WTC11 (cell line): ENCODE data around the gene CYB561D1. TPM values are rescaled to one million over a fixed set of nuclear protein-coding genes. Genes with fewer than 3 reads are reported as not detected.

ENCODE experiments used
- ATAC-seq: fragments of 200-7000 bp; cut with Tn5 transposase; 2 replicates; pipeline ENCODE4 v1.10.0; 2021; ENCODE audit warnings: mild to moderate bottlenecking, moderate library complexity
- CTCF ChIA-PET: fragments of 300-600 bp; sonication (Branson Sonifier 250); formaldehyde crosslinking; loops from one replicate; lab custom pipeline; 2021; ENCODE audit warnings: antibody characterized with exemption; lab: Charles Lee
- POLR2A ChIA-PET: fragments of 350-600 bp; sonication (Branson Sonifier 250); formaldehyde crosslinking; loops from one replicate; lab custom pipeline; 2021; ENCODE audit warnings: antibody characterized with exemption; lab: Charles Lee
- DNase-seq: peaks from one replicate; pipeline ENCODE4 v3.0.0; 2021; ENCODE audit warnings: low spot score
- H3K27ac Mint-ChIP-seq: 2 replicates; pipeline ENCODE4 v1.8.0; 2021; ENCODE audit warnings: mixed read lengths
- H3K27me3 Mint-ChIP-seq: 2 replicates; pipeline ENCODE4 v1.8.0; 2021; ENCODE audit warnings: low read depth, mild to moderate bottlenecking, moderate library complexity, mixed read lengths
- H3K36me3 Mint-ChIP-seq: 2 replicates; pipeline ENCODE4 v1.8.0; 2021; ENCODE audit warnings: mixed read lengths
- H3K4me1 Mint-ChIP-seq: 2 replicates; pipeline ENCODE4 v1.8.0; 2022; ENCODE audit warnings: mixed read lengths
- H3K4me3 Mint-ChIP-seq: 2 replicates; pipeline ENCODE4 v1.8.0; 2021; ENCODE audit warnings: mild to moderate bottlenecking, moderate library complexity, mixed read lengths
- H3K9me3 Mint-ChIP-seq: 2 replicates; pipeline ENCODE4 v1.8.0; 2021; ENCODE audit warnings: mixed read lengths
- CREM ChIP-seq: sonication (generic); formaldehyde crosslinking; IDR thresholded peaks from 2 replicates; pipeline ENCODE4 v1.8.1; 2022; ENCODE audit warnings: mild to moderate bottlenecking, missing genetic modification reagents, moderate library complexity
- ELF4 ChIP-seq: sonication (generic); formaldehyde crosslinking; IDR thresholded peaks from 2 replicates; pipeline ENCODE4 v1.8.1; 2022; ENCODE audit warnings: low read depth, mild to moderate bottlenecking, moderate library complexity, missing genetic modification reagents
- FOXJ3 ChIP-seq: sonication (generic); formaldehyde crosslinking; IDR thresholded peaks from 2 replicates; pipeline ENCODE4 v1.9.0; 2021; ENCODE audit warnings: missing genetic modification reagents, mild to moderate bottlenecking, borderline replicate concordance
- FOXK1 ChIP-seq: sonication (generic); formaldehyde crosslinking; IDR thresholded peaks from 2 replicates; pipeline ENCODE4 v1.8.0; 2022; ENCODE audit warnings: mild to moderate bottlenecking, moderate library complexity, missing genetic modification reagents
- GABPB1 ChIP-seq: sonication (generic); formaldehyde crosslinking; IDR thresholded peaks from 2 replicates; pipeline ENCODE4 v1.8.1; 2023; ENCODE audit warnings: mild to moderate bottlenecking, missing genetic modification reagents
- GTF2I ChIP-seq: fragments of 250-450 bp; sonication (Bioruptor Pico); conservative IDR thresholded peaks from 2 replicates; pipeline ENCODE4 v1.4.0; 2021; ENCODE audit warnings: mild to moderate bottlenecking
- HMGA2 ChIP-seq: fragments of 250-450 bp; sonication (Bioruptor Pico); IDR thresholded peaks from 2 replicates; pipeline ENCODE4 v1.4.0; 2021; ENCODE audit warnings: mild to moderate bottlenecking, moderate library complexity
- KAT7 ChIP-seq: sonication (generic); formaldehyde crosslinking; IDR thresholded peaks from 2 replicates; pipeline ENCODE4 v1.8.1; 2023; ENCODE audit warnings: missing genetic modification reagents, mild to moderate bottlenecking, borderline replicate concordance
- NR2C2 ChIP-seq: sonication (generic); formaldehyde crosslinking; IDR thresholded peaks from 2 replicates; pipeline ENCODE4 v1.8.0; 2022; ENCODE audit warnings: mild to moderate bottlenecking, missing genetic modification reagents
- NR3C1 ChIP-seq: sonication (generic); formaldehyde crosslinking; conservative IDR thresholded peaks from 2 replicates; pipeline ENCODE4 v1.8.1; 2023; ENCODE audit warnings: low read depth, mild to moderate bottlenecking, missing genetic modification reagents
- PRRX2 ChIP-seq: fragments of 250-450 bp; sonication (Bioruptor Pico); IDR thresholded peaks from 2 replicates; pipeline ENCODE4 v1.8.0; 2021; ENCODE audit warnings: mild to moderate bottlenecking
- SMAD4 ChIP-seq: sonication (generic); formaldehyde crosslinking; IDR thresholded peaks from 2 replicates; pipeline ENCODE4 v1.8.0; 2022; ENCODE audit warnings: mild to moderate bottlenecking, missing genetic modification reagents
- TCF7 ChIP-seq: sonication (generic); formaldehyde crosslinking; IDR thresholded peaks from 2 replicates; pipeline ENCODE4 v1.8.0; 2022; ENCODE audit warnings: mild to moderate bottlenecking, low read depth, missing genetic modification reagents, moderate library complexity
- ZNF219 ChIP-seq: sonication (generic); formaldehyde crosslinking; IDR thresholded peaks from 2 replicates; pipeline ENCODE4 v1.8.0; 2023; ENCODE audit warnings: missing genetic modification reagents, mild to moderate bottlenecking, borderline replicate concordance
- ZNF263 ChIP-seq: sonication (generic); formaldehyde crosslinking; IDR thresholded peaks from 2 replicates; pipeline ENCODE4 v1.8.1; 2022; ENCODE audit warnings: low read depth, mild to moderate bottlenecking, moderate library complexity, missing genetic modification reagents
- ZNF416 ChIP-seq: fragments of 250-450 bp; sonication (Bioruptor Pico); IDR thresholded peaks from 2 replicates; pipeline ENCODE4 v1.9.0; 2021; ENCODE audit warnings: mild to moderate bottlenecking, inconsistent platforms
- ZNF423 ChIP-seq: fragments of 250-450 bp; sonication (Bioruptor Pico); IDR thresholded peaks from 2 replicates; pipeline ENCODE4 v2.1.2; 2022; ENCODE audit warnings: mild to moderate bottlenecking, moderate library complexity
- total RNA-seq: library from RNA; stranded (reverse); gene quantifications from 3 replicates; pipeline ENCODE4 v1.2.3, GENCODE V29; 2021
- TF ChIP-seq, protein P1 (sequence below): fragments of 200-600 bp; IDR thresholded peaks from 2 replicates; pipeline ENCODE4 v1.8.0; 2022; ENCODE audit warnings: antibody characterized with exemption
- TF ChIP-seq, protein P2 (sequence below): sonication (generic); formaldehyde crosslinking; IDR thresholded peaks from 2 replicates; pipeline ENCODE4 v1.8.1; 2022; ENCODE audit warnings: missing genetic modification reagents, borderline replicate concordance
- TF ChIP-seq, protein P3 (sequence below): sonication (generic); formaldehyde crosslinking; IDR thresholded peaks from 2 replicates; pipeline ENCODE4 v1.8.1; 2022; ENCODE audit warnings: low read depth, missing genetic modification reagents, borderline replicate concordance
- TF ChIP-seq, protein P4 (sequence below): sonication (generic); formaldehyde crosslinking; IDR thresholded peaks from 2 replicates; pipeline ENCODE4 v1.8.0; 2023; ENCODE audit warnings: missing genetic modification reagents
- TF ChIP-seq, protein P5 (sequence below): sonication (generic); formaldehyde crosslinking; IDR thresholded peaks from 2 replicates; pipeline ENCODE4 v1.8.0; 2022; ENCODE audit warnings: mild to moderate bottlenecking, missing genetic modification reagents
- TF ChIP-seq, protein P6 (sequence below): fragments of 250-450 bp; sonication (Bioruptor Pico); IDR thresholded peaks from 2 replicates; pipeline ENCODE4 v1.9.0; 2021; ENCODE audit warnings: mild to moderate bottlenecking
- TF ChIP-seq, protein P7 (sequence below): sonication (generic); formaldehyde crosslinking; IDR thresholded peaks from 2 replicates; pipeline ENCODE4 v1.8.1; 2023; ENCODE audit warnings: mild to moderate bottlenecking, missing genetic modification reagents, moderate library complexity

CYB561D1 gene
- total RNA-seq, 1 experiment from 2014 or later = 6.7 TPM

DNA sequence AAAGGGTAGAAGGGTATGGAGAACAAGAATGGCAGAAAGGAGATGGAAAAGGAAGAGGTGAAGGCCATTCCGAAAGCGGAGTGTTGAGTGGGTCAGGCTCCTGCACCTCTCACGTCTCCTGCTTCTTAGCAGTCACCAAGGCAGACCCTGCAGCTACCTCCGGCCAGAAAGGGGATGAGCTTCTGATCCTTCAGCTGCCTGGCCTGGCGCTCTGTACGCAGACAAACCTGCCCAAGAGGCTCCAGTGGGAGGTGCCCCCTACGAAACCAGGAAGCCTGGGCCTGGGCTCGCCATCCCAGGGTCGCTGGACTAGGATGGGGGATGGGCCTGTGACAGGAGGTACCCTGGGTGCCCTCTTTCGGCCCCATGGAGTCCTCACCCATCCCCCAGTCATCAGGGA lies 48.8 kb downstream of the CYB561D1 start:
- ChIA-PET POLR2A (no interaction called here), CTCF (interaction anchor here (0.6 to 16.4 kb wide), 5 partner anchors 10 to 235 kb away, joined by 3 to 740 read pairs (median 100); partner anchors contain the start of gene CYB561D1)
- Mint-ChIP-seq H3K27ac (no peak overlapping the region), H3K4me3 (no peak overlapping the region), H3K27me3 (no peaks in the 10 kb centered on the region; the same call in none of the 2 replicates), H3K36me3 (no peaks in the 10 kb centered on the region), H3K4me1 (peaks cover 22% of the 10 kb centered on the region), H3K9me3 (no peaks in the 10 kb centered on the region)
- DNase-seq (no peak), ATAC-seq (no peak)
- TF ChIP-seq FOXJ3 (no peak), ELF4 (no peak), PRRX2 (CRISPR knock-in tag) (no peak), ZNF416 (CRISPR knock-in tag) (no peak), FOXK1 (CRISPR knock-in tag) (no peak), ZNF219 (CRISPR knock-in tag) (no peak), NR2C2 (CRISPR knock-in tag) (no peak), CREM (CRISPR knock-in tag) (no peak), SMAD4 (no peak), GTF2I (CRISPR knock-in tag) (no peak), KAT7 (CRISPR knock-in tag) (no peak), HMGA2 (CRISPR knock-in tag) (no peak), ZNF423 (CRISPR knock-in tag) (no peak)
- TF ChIP-seq, protein P1, sequence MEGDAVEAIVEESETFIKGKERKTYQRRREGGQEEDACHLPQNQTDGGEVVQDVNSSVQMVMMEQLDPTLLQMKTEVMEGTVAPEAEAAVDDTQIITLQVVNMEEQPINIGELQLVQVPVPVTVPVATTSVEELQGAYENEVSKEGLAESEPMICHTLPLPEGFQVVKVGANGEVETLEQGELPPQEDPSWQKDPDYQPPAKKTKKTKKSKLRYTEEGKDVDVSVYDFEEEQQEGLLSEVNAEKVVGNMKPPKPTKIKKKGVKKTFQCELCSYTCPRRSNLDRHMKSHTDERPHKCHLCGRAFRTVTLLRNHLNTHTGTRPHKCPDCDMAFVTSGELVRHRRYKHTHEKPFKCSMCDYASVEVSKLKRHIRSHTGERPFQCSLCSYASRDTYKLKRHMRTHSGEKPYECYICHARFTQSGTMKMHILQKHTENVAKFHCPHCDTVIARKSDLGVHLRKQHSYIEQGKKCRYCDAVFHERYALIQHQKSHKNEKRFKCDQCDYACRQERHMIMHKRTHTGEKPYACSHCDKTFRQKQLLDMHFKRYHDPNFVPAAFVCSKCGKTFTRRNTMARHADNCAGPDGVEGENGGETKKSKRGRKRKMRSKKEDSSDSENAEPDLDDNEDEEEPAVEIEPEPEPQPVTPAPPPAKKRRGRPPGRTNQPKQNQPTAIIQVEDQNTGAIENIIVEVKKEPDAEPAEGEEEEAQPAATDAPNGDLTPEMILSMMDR = no peak
- TF ChIP-seq, protein P2, sequence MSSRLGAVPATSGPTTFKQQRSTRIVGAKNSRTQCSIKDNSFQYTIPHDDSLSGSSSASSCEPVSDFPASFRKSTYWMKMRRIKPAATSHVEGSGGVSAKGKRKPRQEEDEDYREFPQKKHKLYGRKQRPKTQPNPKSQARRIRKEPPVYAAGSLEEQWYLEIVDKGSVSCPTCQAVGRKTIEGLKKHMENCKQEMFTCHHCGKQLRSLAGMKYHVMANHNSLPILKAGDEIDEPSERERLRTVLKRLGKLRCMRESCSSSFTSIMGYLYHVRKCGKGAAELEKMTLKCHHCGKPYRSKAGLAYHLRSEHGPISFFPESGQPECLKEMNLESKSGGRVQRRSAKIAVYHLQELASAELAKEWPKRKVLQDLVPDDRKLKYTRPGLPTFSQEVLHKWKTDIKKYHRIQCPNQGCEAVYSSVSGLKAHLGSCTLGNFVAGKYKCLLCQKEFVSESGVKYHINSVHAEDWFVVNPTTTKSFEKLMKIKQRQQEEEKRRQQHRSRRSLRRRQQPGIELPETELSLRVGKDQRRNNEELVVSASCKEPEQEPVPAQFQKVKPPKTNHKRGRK (CRISPR knock-in tag) = no peak
- TF ChIP-seq, protein P3, sequence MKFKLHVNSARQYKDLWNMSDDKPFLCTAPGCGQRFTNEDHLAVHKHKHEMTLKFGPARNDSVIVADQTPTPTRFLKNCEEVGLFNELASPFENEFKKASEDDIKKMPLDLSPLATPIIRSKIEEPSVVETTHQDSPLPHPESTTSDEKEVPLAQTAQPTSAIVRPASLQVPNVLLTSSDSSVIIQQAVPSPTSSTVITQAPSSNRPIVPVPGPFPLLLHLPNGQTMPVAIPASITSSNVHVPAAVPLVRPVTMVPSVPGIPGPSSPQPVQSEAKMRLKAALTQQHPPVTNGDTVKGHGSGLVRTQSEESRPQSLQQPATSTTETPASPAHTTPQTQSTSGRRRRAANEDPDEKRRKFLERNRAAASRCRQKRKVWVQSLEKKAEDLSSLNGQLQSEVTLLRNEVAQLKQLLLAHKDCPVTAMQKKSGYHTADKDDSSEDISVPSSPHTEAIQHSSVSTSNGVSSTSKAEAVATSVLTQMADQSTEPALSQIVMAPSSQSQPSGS = no peak
- TF ChIP-seq, protein P4, sequence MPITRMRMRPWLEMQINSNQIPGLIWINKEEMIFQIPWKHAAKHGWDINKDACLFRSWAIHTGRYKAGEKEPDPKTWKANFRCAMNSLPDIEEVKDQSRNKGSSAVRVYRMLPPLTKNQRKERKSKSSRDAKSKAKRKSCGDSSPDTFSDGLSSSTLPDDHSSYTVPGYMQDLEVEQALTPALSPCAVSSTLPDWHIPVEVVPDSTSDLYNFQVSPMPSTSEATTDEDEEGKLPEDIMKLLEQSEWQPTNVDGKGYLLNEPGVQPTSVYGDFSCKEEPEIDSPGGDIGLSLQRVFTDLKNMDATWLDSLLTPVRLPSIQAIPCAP (CRISPR knock-in tag) = no peak
- TF ChIP-seq, protein P5, sequence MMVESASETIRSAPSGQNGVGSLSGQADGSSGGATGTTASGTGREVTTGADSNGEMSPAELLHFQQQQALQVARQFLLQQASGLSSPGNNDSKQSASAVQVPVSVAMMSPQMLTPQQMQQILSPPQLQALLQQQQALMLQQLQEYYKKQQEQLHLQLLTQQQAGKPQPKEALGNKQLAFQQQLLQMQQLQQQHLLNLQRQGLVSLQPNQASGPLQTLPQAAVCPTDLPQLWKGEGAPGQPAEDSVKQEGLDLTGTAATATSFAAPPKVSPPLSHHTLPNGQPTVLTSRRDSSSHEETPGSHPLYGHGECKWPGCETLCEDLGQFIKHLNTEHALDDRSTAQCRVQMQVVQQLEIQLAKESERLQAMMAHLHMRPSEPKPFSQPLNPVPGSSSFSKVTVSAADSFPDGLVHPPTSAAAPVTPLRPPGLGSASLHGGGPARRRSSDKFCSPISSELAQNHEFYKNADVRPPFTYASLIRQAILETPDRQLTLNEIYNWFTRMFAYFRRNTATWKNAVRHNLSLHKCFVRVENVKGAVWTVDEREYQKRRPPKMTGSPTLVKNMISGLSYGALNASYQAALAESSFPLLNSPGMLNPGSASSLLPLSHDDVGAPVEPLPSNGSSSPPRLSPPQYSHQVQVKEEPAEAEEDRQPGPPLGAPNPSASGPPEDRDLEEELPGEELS (CRISPR knock-in tag) = no peak

DNA sequence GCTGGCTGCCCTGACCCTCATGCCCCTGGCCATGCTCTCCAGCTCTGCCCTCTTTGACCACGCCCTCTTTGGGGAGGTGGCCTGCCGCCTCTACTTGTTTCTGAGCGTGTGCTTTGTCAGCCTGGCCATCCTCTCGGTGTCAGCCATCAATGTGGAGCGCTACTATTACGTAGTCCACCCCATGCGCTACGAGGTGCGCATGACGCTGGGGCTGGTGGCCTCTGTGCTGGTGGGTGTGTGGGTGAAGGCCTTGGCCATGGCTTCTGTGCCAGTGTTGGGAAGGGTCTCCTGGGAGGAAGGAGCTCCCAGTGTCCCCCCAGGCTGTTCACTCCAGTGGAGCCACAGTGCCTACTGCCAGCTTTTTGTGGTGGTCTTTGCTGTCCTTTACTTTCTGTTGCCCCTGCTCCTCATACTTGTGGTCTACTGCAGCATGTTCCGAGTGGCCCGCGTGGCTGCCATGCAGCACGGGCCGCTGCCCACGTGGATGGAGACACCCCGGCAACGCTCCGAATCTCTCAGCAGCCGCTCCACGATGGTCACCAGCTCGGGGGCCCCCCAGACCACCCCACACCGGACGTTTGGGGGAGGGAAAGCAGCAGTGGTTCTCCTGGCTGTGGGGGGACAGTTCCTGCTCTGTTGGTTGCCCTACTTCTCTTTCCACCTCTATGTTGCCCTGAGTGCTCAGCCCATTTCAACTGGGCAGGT lies 49.5 kb downstream of the CYB561D1 start:
- DNase-seq = no peak
- Mint-ChIP-seq H3K27me3 (no peaks in the 10 kb centered on the region; the same call in none of the 2 replicates), H3K36me3 (no peaks in the 10 kb centered on the region), H3K9me3 (no peaks in the 10 kb centered on the region), H3K4me3 (no peak overlapping the region), H3K27ac (no peak overlapping the region), H3K4me1 (peaks cover 23% of the 10 kb centered on the region)
- POLR2A ChIA-PET = no interaction called here
- CTCF ChIA-PET = interaction anchor here (0.6 to 16.4 kb wide), 8 partner anchors 10 to 235 kb away, joined by 3 to 740 read pairs (median 33); partner anchors contain the start of gene CYB561D1
- no peak for ATAC-seq
- no peak for TF ChIP-seq TCF7 (CRISPR knock-in tag)
- no peak for TF ChIP-seq NR3C1
- TF ChIP-seq GABPB1 (CRISPR knock-in tag) = no peak
- TF ChIP-seq, protein P6, sequence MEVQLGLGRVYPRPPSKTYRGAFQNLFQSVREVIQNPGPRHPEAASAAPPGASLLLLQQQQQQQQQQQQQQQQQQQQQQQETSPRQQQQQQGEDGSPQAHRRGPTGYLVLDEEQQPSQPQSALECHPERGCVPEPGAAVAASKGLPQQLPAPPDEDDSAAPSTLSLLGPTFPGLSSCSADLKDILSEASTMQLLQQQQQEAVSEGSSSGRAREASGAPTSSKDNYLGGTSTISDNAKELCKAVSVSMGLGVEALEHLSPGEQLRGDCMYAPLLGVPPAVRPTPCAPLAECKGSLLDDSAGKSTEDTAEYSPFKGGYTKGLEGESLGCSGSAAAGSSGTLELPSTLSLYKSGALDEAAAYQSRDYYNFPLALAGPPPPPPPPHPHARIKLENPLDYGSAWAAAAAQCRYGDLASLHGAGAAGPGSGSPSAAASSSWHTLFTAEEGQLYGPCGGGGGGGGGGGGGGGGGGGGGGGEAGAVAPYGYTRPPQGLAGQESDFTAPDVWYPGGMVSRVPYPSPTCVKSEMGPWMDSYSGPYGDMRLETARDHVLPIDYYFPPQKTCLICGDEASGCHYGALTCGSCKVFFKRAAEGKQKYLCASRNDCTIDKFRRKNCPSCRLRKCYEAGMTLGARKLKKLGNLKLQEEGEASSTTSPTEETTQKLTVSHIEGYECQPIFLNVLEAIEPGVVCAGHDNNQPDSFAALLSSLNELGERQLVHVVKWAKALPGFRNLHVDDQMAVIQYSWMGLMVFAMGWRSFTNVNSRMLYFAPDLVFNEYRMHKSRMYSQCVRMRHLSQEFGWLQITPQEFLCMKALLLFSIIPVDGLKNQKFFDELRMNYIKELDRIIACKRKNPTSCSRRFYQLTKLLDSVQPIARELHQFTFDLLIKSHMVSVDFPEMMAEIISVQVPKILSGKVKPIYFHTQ (CRISPR knock-in tag) = no peak
- TF ChIP-seq, protein P7, sequence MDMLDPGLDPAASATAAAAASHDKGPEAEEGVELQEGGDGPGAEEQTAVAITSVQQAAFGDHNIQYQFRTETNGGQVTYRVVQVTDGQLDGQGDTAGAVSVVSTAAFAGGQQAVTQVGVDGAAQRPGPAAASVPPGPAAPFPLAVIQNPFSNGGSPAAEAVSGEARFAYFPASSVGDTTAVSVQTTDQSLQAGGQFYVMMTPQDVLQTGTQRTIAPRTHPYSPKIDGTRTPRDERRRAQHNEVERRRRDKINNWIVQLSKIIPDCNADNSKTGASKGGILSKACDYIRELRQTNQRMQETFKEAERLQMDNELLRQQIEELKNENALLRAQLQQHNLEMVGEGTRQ (CRISPR knock-in tag) = no peak
- TF ChIP-seq ZNF263 (CRISPR knock-in tag) = no peak
